NB4 (cell line): ENCODE measurements around the gene LRMDA.

Experiments used
- DNase-seq: peaks from one replicate; pipeline ENCODE4 v3.0.0; 2010; ENCODE audit warnings: low read depth
- H3K4me3 ChIP-seq: one replicate; pipeline ENCODE4 v1.5.1; 2011; ENCODE audit warnings: mild to moderate bottlenecking, low read depth, low read length, moderate library complexity
- CTCF ChIP-seq: IDR thresholded peaks from one replicate; pipeline ENCODE4 v1.5.1; 2012; ENCODE audit warnings: low read depth, low read length
- MYC ChIP-seq: IDR thresholded peaks from 2 replicates; pipeline ENCODE4 v1.6.1; 2011; ENCODE audit warnings: low read depth, low read length
- POLR2A ChIP-seq: IDR thresholded peaks from 2 replicates; pipeline ENCODE4 v1.6.1; 2011; ENCODE audit warnings: mild to moderate bottlenecking; ENCODE audit not compliant: insufficient read length; ENCODE audit errors: extremely low read depth
- TF ChIP-seq, protein P1 (sequence below): IDR thresholded peaks from 2 replicates; pipeline ENCODE4 v1.6.1; 2011; ENCODE audit warnings: low read depth, low read length

Gene LRMDA

GRCh38 chr10:76229341-76229740 lies 797.9 kb downstream of the LRMDA start:
- no peak overlapping the region for H3K4me3 ChIP-seq
- no peak for TF ChIP-seq POLR2A
- no peak for TF ChIP-seq CTCF
- TF ChIP-seq MYC, result no peak
- TF ChIP-seq, protein P1, sequence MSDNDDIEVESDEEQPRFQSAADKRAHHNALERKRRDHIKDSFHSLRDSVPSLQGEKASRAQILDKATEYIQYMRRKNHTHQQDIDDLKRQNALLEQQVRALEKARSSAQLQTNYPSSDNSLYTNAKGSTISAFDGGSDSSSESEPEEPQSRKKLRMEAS, result no peak
- no peak for DNase-seq

- no peak for DNase-seq
- no peak overlapping the region for H3K4me3 ChIP-seq
These were observed 799.5 kb downstream of the LRMDA start for GRCh38 chr10:76230921-76231285.

DNA sequence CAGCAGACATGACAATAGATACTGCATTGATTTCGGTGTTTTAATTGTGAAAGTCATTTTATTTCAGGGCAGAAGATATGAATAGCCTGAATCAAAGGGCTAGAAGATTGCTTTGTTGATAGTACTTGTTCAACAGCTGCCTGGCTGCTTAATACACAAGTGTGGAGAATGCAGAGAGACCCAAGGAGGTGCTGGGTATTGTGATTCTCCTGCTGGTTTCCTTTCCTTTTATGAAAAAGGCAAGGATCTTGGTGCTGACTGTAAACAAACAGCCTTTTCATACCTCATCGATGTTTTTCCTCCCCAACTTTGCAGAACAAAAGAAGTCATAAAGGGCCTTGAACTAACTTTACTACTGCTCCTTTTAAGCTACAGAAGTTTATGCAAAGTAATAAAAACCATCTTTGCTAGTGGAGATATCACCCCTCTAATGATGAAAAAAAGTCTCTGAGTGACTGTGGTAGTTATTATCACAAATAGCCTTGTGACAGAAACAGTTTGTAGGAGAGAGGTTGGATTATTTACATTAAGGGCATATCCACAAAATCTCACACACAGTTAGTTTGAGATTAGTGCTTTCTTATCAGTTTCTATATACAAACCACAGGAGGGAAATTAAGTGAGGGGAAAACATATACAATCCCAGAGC lies 800.0 kb downstream of the LRMDA start:
- H3K4me3 ChIP-seq, result no peak overlapping the region
- TF ChIP-seq, protein P1, result no peak
- TF ChIP-seq MYC (no peak), CTCF (no peak), POLR2A (no peak)
- DNase-seq, result no peak

More at GRCh38 chr10:76230921-76231285, 799.5 kb downstream of the LRMDA start:
- no peak for TF ChIP-seq POLR2A
- no peak for TF ChIP-seq MYC
- TF ChIP-seq CTCF, result no peak
- TF ChIP-seq, protein P1, result no peak

- TF ChIP-seq, protein P1, result no peak
- TF ChIP-seq MYC, result no peak
- no peak for TF ChIP-seq POLR2A
- no peak for TF ChIP-seq CTCF
- DNase-seq, result no peak
- no peak overlapping the region for H3K4me3 ChIP-seq
These were observed 803.2 kb downstream of the LRMDA start for GRCh38 chr10:76234499-76235226.

DNA sequence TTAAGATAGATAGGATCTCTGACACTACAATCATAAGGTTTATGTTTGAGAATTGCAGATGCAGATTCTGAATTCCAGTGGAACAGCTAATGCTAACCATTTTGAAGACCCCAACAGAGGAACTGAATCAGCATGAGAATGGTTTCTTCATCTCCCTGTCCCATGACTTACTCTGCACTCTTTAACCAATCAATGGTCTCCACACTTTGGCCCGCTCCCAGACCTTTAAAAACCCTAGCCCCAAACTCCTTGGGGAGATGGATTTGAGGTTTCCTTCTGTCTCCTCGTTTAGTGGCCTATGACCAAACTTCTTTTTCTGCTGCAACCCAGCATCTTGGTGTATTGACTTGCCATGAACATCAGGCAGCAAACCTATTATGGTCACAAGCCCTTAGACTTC lies 804.9 kb downstream of the LRMDA start:
- DNase-seq, result no peak
- H3K4me3 ChIP-seq, result no peak overlapping the region
- TF ChIP-seq, protein P1, result no peak
- no peak for TF ChIP-seq MYC
- TF ChIP-seq POLR2A, result no peak
- no peak for TF ChIP-seq CTCF
